GF-D8 (cell line): ENCODE data around the gene CTCFL.
A peak's percentile ranks its signal among the peaks of the same experiment; 100 is the strongest.

Experiments
- DNase-seq: peaks from one replicate; lab custom pipeline; 2025; lab: John Stamatoyannopoulos, UW

CTCFL gene

GRCh38 chr20:57464642-57465211 is 60.2 kb downstream of the CTCFL start:
- no peak for DNase-seq

- no peak for DNase-seq
Measured at GRCh38 chr20:57462781-57463180, 62.2 kb downstream of the CTCFL start.

GRCh38 chr20:57461726-57462125 is 63.2 kb downstream of the CTCFL start:
- DNase-seq, result no peak

- DNase-seq, result no peak
Measured at GRCh38 chr20:57460781-57461465, 64.0 kb downstream of the CTCFL start.

GRCh38 chr20:57459897-57460296 is 65.0 kb downstream of the CTCFL start:
- DNase-seq, result no peak

GRCh38 chr20:57459278-57459677 is 65.7 kb downstream of the CTCFL start:
- no peak for DNase-seq

- no peak for DNase-seq
Measured at GRCh38 chr20:57458400-57459160, 66.4 kb downstream of the CTCFL start.

GRCh38 chr20:57457243-57458095 is 67.5 kb downstream of the CTCFL start:
- DNase-seq, result no peak

- DNase-seq, result no peak
Measured at GRCh38 chr20:57456116-57456515, 68.8 kb downstream of the CTCFL start.

GRCh38 chr20:57455386-57455785 is 69.6 kb downstream of the CTCFL start:
- DNase-seq, result no peak

GRCh38 chr20:57451795-57452661 is 72.9 kb downstream of the CTCFL start:
- peak; percentile 95 for DNase-seq

GRCh38 chr20:57451431-57451794 is 73.5 kb downstream of the CTCFL start:
- DNase-seq, result peak; percentile 32

GRCh38 chr20:57450931-57451330 is 74.0 kb downstream of the CTCFL start:
- DNase-seq, result peak; percentile 25

GRCh38 chr20:57450419-57450818 is 74.5 kb downstream of the CTCFL start:
- peak; percentile 94 for DNase-seq

- DNase-seq, result no peak
Measured at GRCh38 chr20:57449398-57450354, 75.3 kb downstream of the CTCFL start.

- DNase-seq, result no peak
Measured at GRCh38 chr20:57448764-57449354, 76.1 kb downstream of the CTCFL start.
